B cell (primary cell): ENCODE results near the gene ITPK1. TPM values are rescaled to one million over a fixed set of nuclear protein-coding genes. Genes with fewer than 3 reads are reported as not detected.
A peak's percentile ranks its signal among the peaks of the same experiment; 100 is the strongest.

Experiments
- ATAC-seq: fragments of 200-7000 bp; cut with Tn5 transposase; one replicate; pipeline ENCODE4 v1.10.0; 2021; ENCODE audit warnings: low read depth, mild to moderate bottlenecking, moderate number of reproducible peaks, moderate library complexity
- CTCF ChIA-PET: fragments of 350-600 bp; sonication (Branson Sonifier 250); formaldehyde crosslinking; loops from one replicate; lab custom pipeline; 2021; ENCODE audit warnings: antibody characterized with exemption, inconsistent platforms; lab: Charles Lee
- POLR2A ChIA-PET: fragments of 350-600 bp; sonication (Branson Sonifier 250); formaldehyde crosslinking; loops from one replicate; lab custom pipeline; 2021; ENCODE audit warnings: antibody characterized with exemption; lab: Charles Lee
- DNase-seq: peaks from one replicate; pipeline ENCODE4 v3.0.0; 2013
- H2AFZ ChIP-seq: 2 replicates; pipeline ENCODE4 v1.6.1; 2012; ENCODE audit warnings: mild to moderate bottlenecking, low read depth, low read length; ENCODE audit not compliant: insufficient read depth, poor library complexity, severe bottlenecking
- H3K27ac ChIP-seq, 2 donors: 1 replicate in 1 of 2; 2 replicates in 1 of 2; pipeline ENCODE4 v1.5.1; 2012 to 2013; ENCODE audit warnings: low read length in 2 of 2, mild to moderate bottlenecking in 2 of 2, moderate library complexity in 1 of 2
- H3K27me3 ChIP-seq, 4 experiments: fragments of 200-600 bp in 1 of 4; sonication (generic) in 1 of 4; replicated peaks in 1 of 4; 1 replicate in 2 of 4; 2 replicates in 2 of 4; pipeline versions ENCODE4 v1.6.1 to v1.7.0; 2013 to 2016; ENCODE audit warnings: low read length in 3 of 4, mild to moderate bottlenecking in 2 of 4, mixed read lengths in 1 of 4, moderate library complexity in 1 of 4; ENCODE audit not compliant: insufficient read depth in 4 of 4, control insufficient read depth in 3 of 4; ENCODE audit errors: control extremely low read depth in 1 of 4
- H3K36me3 ChIP-seq, 2 experiments: replicated peaks in 1 of 2; 1 replicate in 1 of 2; 2 replicates in 1 of 2; pipeline versions ENCODE4 v1.6.1 to v1.7.1; 2013; ENCODE audit warnings: low read length in 1 of 2; ENCODE audit not compliant: insufficient read depth in 2 of 2, control insufficient read depth in 1 of 2; ENCODE audit errors: control extremely low read depth in 1 of 2, extremely low read depth in 1 of 2
- H3K4me1 ChIP-seq, 2 donors: fragments of 200-600 bp in 1 of 2; sonication (generic) in 1 of 2; 1 replicate in 1 of 2; 2 replicates in 1 of 2; pipeline versions ENCODE4 v1.5.1 to v1.6.1; 2013 to 2017; ENCODE audit warnings: low read length in 2 of 2; ENCODE audit not compliant: control insufficient read depth in 2 of 2, insufficient read depth in 2 of 2
- H3K4me2 ChIP-seq: replicated peaks from 2 replicates; pipeline ENCODE3; 2012; ENCODE audit warnings: mild to moderate bottlenecking, low read depth, low read length; ENCODE audit not compliant: poor library complexity, severe bottlenecking
- H3K4me3 ChIP-seq, 5 experiments: fragments of 200-600 bp in 1 of 5; sonication (generic) in 1 of 5; 1 replicate in 3 of 5; 2 replicates in 2 of 5; pipeline versions ENCODE4 v1.5.1 to v1.7.0; 2011 to 2016; ENCODE audit warnings: low read length in 4 of 5, mild to moderate bottlenecking in 4 of 5, low read depth in 2 of 5, control low read depth in 1 of 5, moderate library complexity in 1 of 5; ENCODE audit not compliant: insufficient read depth in 1 of 5; ENCODE audit errors: control extremely low read depth in 1 of 5, extremely low read depth in 1 of 5
- H3K79me2 ChIP-seq: fragments of 200-600 bp; sonication (generic); one replicate; pipeline ENCODE4 v1.6.0; 2016; ENCODE audit warnings: low read length; ENCODE audit not compliant: control insufficient read depth, insufficient read depth
- H3K9ac ChIP-seq: fragments of 200-600 bp; sonication (generic); 2 replicates; pipeline ENCODE4 v1.6.1; 2017; ENCODE audit warnings: mild to moderate bottlenecking, low read length, moderate library complexity
- H3K9me3 ChIP-seq, 3 donors: one replicate each; pipeline versions ENCODE4 v1.6.1 to v1.7.1; 2013; ENCODE audit warnings: low read length in 2 of 3; ENCODE audit not compliant: control insufficient read depth in 2 of 3, insufficient read depth in 1 of 3; ENCODE audit errors: control extremely low read depth in 1 of 3
- H4K20me1 ChIP-seq: 2 replicates; pipeline ENCODE4 v1.6.0; 2012; ENCODE audit warnings: mild to moderate bottlenecking, low read length; ENCODE audit not compliant: insufficient read depth, control insufficient read depth, poor library complexity, severe bottlenecking
- H3K27ac Mint-ChIP-seq: one replicate; pipeline ENCODE4 v1.8.0; 2021; ENCODE audit warnings: mixed read lengths
- H3K27me3 Mint-ChIP-seq: one replicate; pipeline ENCODE4 v1.8.0; 2021; ENCODE audit warnings: mixed read lengths
- H3K4me1 Mint-ChIP-seq: one replicate; pipeline ENCODE4 v1.8.0; 2021; ENCODE audit warnings: mixed read lengths
- H3K4me3 Mint-ChIP-seq: one replicate; pipeline ENCODE4 v1.8.0; 2021; ENCODE audit warnings: mixed read lengths
- H3K9me3 Mint-ChIP-seq: one replicate; pipeline ENCODE4 v1.8.0; 2022; ENCODE audit warnings: mixed read lengths; ENCODE audit not compliant: insufficient read depth
- EZH2 ChIP-seq: IDR thresholded peaks from 2 replicates; pipeline ENCODE4 v1.6.1; 2012; ENCODE audit warnings: borderline replicate concordance, low read depth, mild to moderate bottlenecking, moderate library complexity, low read length; ENCODE audit not compliant: insufficient read depth, poor library complexity, severe bottlenecking
- WGBS: methylation state at CpG from one replicate; pipeline ENCODE4 v1.1.5; 2013; ENCODE audit warnings: missing lambda C conversion rate; ENCODE audit not compliant: insufficient coverage; 5-methylcytosine and 5-hydroxymethylcytosine counted together
- intact Hi-C: fragments of 100-400 bp; cut with micrococcal nuclease; formaldehyde crosslinking; loops from one replicate; pipeline ENCODE4 v1.10.0; 2022
- polyA plus RNA-seq: library from polyadenylated mRNA; depleted of rRNA; stranded (reverse); fragments of >200 nt; gene quantifications from 2 replicates; pipeline ENCODE4 v1.2.3, GENCODE V29; 2012
- total RNA-seq, 2 donors: library from RNA; stranded (reverse); fragments of 120-200 nt in 1 of 2; gene quantifications; 1 replicate in 1 of 2; 2 replicates in 1 of 2; pipeline versions ENCODE4 v1.2.3 to v1.2.4, GENCODE V29; 2013 to 2022
- TF ChIP-seq, protein P1 (sequence below): fragments of 200-600 bp; IDR thresholded peaks from one replicate; pipeline ENCODE4 v1.8.0; 2022; ENCODE audit warnings: antibody characterized with exemption, mild to moderate bottlenecking

ITPK1 gene
- total and polyA plus RNA-seq, 2 donors (not counting 1 experiment from before 2014, with no cell fraction given), result 46.0 to 46.9 TPM

DNA sequence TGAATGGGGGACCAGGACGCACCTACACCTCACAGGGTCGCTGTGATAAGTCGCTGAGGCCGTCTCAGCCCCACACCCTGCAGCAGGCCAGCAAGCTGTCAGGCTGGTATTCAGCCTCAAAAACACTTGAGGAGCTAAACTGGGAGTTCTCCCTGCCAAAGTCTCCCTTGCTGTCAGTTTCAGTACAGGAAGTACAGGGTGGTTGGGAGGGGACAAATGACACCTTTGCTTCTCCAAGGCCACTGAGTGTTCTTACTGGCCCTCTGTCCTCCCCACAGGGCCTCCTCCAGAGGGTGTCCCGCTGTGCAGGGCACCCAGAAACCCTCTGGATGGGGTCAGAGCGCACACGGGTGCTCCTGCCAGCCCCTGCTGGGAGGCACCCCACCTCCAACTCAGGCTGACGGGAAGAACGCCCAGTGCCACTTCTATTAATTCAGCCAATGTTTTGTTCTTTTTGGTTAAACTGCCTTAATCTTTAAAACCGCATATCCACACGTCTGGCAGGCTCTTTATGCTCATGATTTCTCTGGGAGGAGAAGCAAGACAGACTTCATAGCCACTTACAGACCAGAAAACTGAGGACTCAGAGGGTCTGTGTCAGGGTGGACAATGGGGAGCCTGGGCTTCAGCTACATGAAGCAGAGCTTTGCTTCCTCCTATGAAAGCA, 75.9 kb downstream of the ITPK1 start:
- no peak overlapping the region for H3K4me3 Mint-ChIP-seq

DNA sequence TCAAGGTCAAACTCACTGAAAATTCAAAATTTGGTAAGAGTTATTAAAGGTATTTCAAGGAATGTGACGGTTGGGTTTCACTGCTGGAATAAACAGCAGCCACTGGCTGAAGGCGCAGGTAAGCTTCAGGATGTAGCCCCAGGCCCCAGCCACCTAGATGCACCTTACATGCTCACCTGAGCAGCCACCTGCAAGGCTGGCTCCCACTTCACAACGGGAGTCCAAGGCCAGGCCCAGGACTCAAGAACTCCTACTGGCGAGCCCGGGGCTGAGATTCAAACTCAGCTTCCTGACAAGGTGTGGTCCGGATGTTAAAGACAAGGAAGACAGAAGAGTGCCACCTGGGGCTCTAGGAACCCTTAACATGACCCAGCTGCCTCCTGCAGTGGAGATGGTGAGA, 78.4 kb downstream of the ITPK1 start:
- H3K4me2 ChIP-seq, result no peak overlapping the region
- TF ChIP-seq, protein P1, sequence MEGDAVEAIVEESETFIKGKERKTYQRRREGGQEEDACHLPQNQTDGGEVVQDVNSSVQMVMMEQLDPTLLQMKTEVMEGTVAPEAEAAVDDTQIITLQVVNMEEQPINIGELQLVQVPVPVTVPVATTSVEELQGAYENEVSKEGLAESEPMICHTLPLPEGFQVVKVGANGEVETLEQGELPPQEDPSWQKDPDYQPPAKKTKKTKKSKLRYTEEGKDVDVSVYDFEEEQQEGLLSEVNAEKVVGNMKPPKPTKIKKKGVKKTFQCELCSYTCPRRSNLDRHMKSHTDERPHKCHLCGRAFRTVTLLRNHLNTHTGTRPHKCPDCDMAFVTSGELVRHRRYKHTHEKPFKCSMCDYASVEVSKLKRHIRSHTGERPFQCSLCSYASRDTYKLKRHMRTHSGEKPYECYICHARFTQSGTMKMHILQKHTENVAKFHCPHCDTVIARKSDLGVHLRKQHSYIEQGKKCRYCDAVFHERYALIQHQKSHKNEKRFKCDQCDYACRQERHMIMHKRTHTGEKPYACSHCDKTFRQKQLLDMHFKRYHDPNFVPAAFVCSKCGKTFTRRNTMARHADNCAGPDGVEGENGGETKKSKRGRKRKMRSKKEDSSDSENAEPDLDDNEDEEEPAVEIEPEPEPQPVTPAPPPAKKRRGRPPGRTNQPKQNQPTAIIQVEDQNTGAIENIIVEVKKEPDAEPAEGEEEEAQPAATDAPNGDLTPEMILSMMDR, result no peak
- TF ChIP-seq EZH2, result no peak
- H3K4me1 ChIP-seq, result peaks cover 49 to 82% of the 10 kb centered on the region in 2 donors
- H3K79me2 ChIP-seq, result peaks cover 11% of the 10 kb centered on the region
- intact Hi-C loops, result no loop called here
- no peaks in the 10 kb centered on the region for H3K27me3 Mint-ChIP-seq
- H3K9ac ChIP-seq, result no peak overlapping the region
- ATAC-seq, result no peak
- H3K4me1 Mint-ChIP-seq, result peaks cover 69% of the 10 kb centered on the region
- H3K27ac Mint-ChIP-seq, result peak overlapping the region; percentile 21
- H3K27me3 ChIP-seq, result no peaks in the 10 kb centered on the region
- ChIA-PET POLR2A (interaction anchor here (0.7 kb wide), 1 partner anchor 68 kb away, joined by 3 read pairs; no protein-coding TSS in a partner anchor), CTCF (interaction anchor here (1.9 kb wide), 1 partner anchor 76 kb away, joined by 7 read pairs; no protein-coding TSS in a partner anchor)
- 96% methylated on average over 6 of the region's 6 CpGs for WGBS
- no peak overlapping the region for H3K4me3 ChIP-seq
- H3K9me3 Mint-ChIP-seq, result no peaks in the 10 kb centered on the region
- DNase-seq, result no peak
- peak overlapping the region in 1 of 2 donors; percentile 24 for H3K27ac ChIP-seq
- no peak overlapping the region for H3K4me3 Mint-ChIP-seq
- H2AFZ ChIP-seq, result no peak overlapping the region
- H3K9me3 ChIP-seq, result no peaks in the 10 kb centered on the region
- no peaks in the 10 kb centered on the region for H3K36me3 ChIP-seq
- H4K20me1 ChIP-seq, result peaks cover 5% of the 10 kb centered on the region

More for the DNA sequence above, 75.9 kb downstream of the ITPK1 start:
- Histone ChIP-seq H4K20me1 (no peaks in the 10 kb centered on the region), H3K9ac (no peak overlapping the region), H2AFZ (no peak overlapping the region), H3K4me1 (peaks cover 45 to 81% of the 10 kb centered on the region in 2 donors), H3K79me2 (peaks cover 6% of the 10 kb centered on the region), H3K27me3 (no peaks in the 10 kb centered on the region), H3K27ac (peak overlapping the region in 1 of 2 donors; percentile 37), H3K4me2 (peak overlapping the region; percentile 14), H3K9me3 (no peaks in the 10 kb centered on the region), H3K36me3 (no peaks in the 10 kb centered on the region), H3K4me3 (no peak overlapping the region)
- CTCF ChIA-PET, result interaction anchor here (1.3 to 1.4 kb wide), 2 partner anchors 73 to 88 kb away, joined by 3 to 9 read pairs; no protein-coding TSS in a partner anchor
- no peak for TF ChIP-seq EZH2
- TF ChIP-seq, protein P1, result no peak
- DNase-seq (no peak), ATAC-seq (no peak)
- POLR2A ChIA-PET, result no interaction called here
- peak overlapping the region; percentile 47 for H3K27ac Mint-ChIP-seq
- intact Hi-C loops, result no loop called here
- 61% methylated on average over 9 of the region's 11 CpGs for WGBS
- H3K4me1 Mint-ChIP-seq, result peaks cover 70% of the 10 kb centered on the region
- H3K27me3 Mint-ChIP-seq, result no peaks in the 10 kb centered on the region
- no peaks in the 10 kb centered on the region for H3K9me3 Mint-ChIP-seq
